B cell (primary cell): ENCODE data around the gene SLC4A8. TPM values are rescaled to one million over a fixed set of nuclear protein-coding genes. Genes with fewer than 3 reads are reported as not detected.

Experiments
- ATAC-seq: fragments of 200-7000 bp; cut with Tn5 transposase; one replicate; pipeline ENCODE4 v1.10.0; 2021; ENCODE audit warnings: low read depth, mild to moderate bottlenecking, moderate number of reproducible peaks, moderate library complexity
- CTCF ChIA-PET: fragments of 350-600 bp; sonication (Branson Sonifier 250); formaldehyde crosslinking; loops from one replicate; lab custom pipeline; 2021; ENCODE audit warnings: antibody characterized with exemption, inconsistent platforms; lab: Charles Lee
- POLR2A ChIA-PET: fragments of 350-600 bp; sonication (Branson Sonifier 250); formaldehyde crosslinking; loops from one replicate; lab custom pipeline; 2021; ENCODE audit warnings: antibody characterized with exemption; lab: Charles Lee
- DNase-seq: peaks from one replicate; pipeline ENCODE4 v3.0.0; 2013
- H2AFZ ChIP-seq: 2 replicates; pipeline ENCODE4 v1.6.1; 2012; ENCODE audit warnings: mild to moderate bottlenecking, low read depth, low read length; ENCODE audit not compliant: insufficient read depth, poor library complexity, severe bottlenecking
- H3K27ac ChIP-seq, 2 donors: 1 replicate in 1 of 2; 2 replicates in 1 of 2; pipeline ENCODE4 v1.5.1; 2012 to 2013; ENCODE audit warnings: low read length in 2 of 2, mild to moderate bottlenecking in 2 of 2, moderate library complexity in 1 of 2
- H3K27me3 ChIP-seq, 4 experiments: fragments of 200-600 bp in 1 of 4; sonication (generic) in 1 of 4; replicated peaks in 1 of 4; 1 replicate in 2 of 4; 2 replicates in 2 of 4; pipeline versions ENCODE4 v1.6.1 to v1.7.0; 2013 to 2016; ENCODE audit warnings: low read length in 3 of 4, mild to moderate bottlenecking in 2 of 4, mixed read lengths in 1 of 4, moderate library complexity in 1 of 4; ENCODE audit not compliant: insufficient read depth in 4 of 4, control insufficient read depth in 3 of 4; ENCODE audit errors: control extremely low read depth in 1 of 4
- H3K36me3 ChIP-seq, 2 experiments: replicated peaks in 1 of 2; 1 replicate in 1 of 2; 2 replicates in 1 of 2; pipeline versions ENCODE4 v1.6.1 to v1.7.1; 2013; ENCODE audit warnings: low read length in 1 of 2; ENCODE audit not compliant: insufficient read depth in 2 of 2, control insufficient read depth in 1 of 2; ENCODE audit errors: control extremely low read depth in 1 of 2, extremely low read depth in 1 of 2
- H3K4me1 ChIP-seq, 2 donors: fragments of 200-600 bp in 1 of 2; sonication (generic) in 1 of 2; 1 replicate in 1 of 2; 2 replicates in 1 of 2; pipeline versions ENCODE4 v1.5.1 to v1.6.1; 2013 to 2017; ENCODE audit warnings: low read length in 2 of 2; ENCODE audit not compliant: control insufficient read depth in 2 of 2, insufficient read depth in 2 of 2
- H3K4me2 ChIP-seq: replicated peaks from 2 replicates; pipeline ENCODE3; 2012; ENCODE audit warnings: mild to moderate bottlenecking, low read depth, low read length; ENCODE audit not compliant: poor library complexity, severe bottlenecking
- H3K4me3 ChIP-seq, 5 experiments: fragments of 200-600 bp in 1 of 5; sonication (generic) in 1 of 5; 1 replicate in 3 of 5; 2 replicates in 2 of 5; pipeline versions ENCODE4 v1.5.1 to v1.7.0; 2011 to 2016; ENCODE audit warnings: low read length in 4 of 5, mild to moderate bottlenecking in 4 of 5, low read depth in 2 of 5, control low read depth in 1 of 5, moderate library complexity in 1 of 5; ENCODE audit not compliant: insufficient read depth in 1 of 5; ENCODE audit errors: control extremely low read depth in 1 of 5, extremely low read depth in 1 of 5
- H3K79me2 ChIP-seq: fragments of 200-600 bp; sonication (generic); one replicate; pipeline ENCODE4 v1.6.0; 2016; ENCODE audit warnings: low read length; ENCODE audit not compliant: control insufficient read depth, insufficient read depth
- H3K9ac ChIP-seq: fragments of 200-600 bp; sonication (generic); 2 replicates; pipeline ENCODE4 v1.6.1; 2017; ENCODE audit warnings: mild to moderate bottlenecking, low read length, moderate library complexity
- H3K9me3 ChIP-seq, 3 donors: one replicate each; pipeline versions ENCODE4 v1.6.1 to v1.7.1; 2013; ENCODE audit warnings: low read length in 2 of 3; ENCODE audit not compliant: control insufficient read depth in 2 of 3, insufficient read depth in 1 of 3; ENCODE audit errors: control extremely low read depth in 1 of 3
- H4K20me1 ChIP-seq: 2 replicates; pipeline ENCODE4 v1.6.0; 2012; ENCODE audit warnings: mild to moderate bottlenecking, low read length; ENCODE audit not compliant: insufficient read depth, control insufficient read depth, poor library complexity, severe bottlenecking
- H3K27ac Mint-ChIP-seq: one replicate; pipeline ENCODE4 v1.8.0; 2021; ENCODE audit warnings: mixed read lengths
- H3K27me3 Mint-ChIP-seq: one replicate; pipeline ENCODE4 v1.8.0; 2021; ENCODE audit warnings: mixed read lengths
- H3K4me1 Mint-ChIP-seq: one replicate; pipeline ENCODE4 v1.8.0; 2021; ENCODE audit warnings: mixed read lengths
- H3K4me3 Mint-ChIP-seq: one replicate; pipeline ENCODE4 v1.8.0; 2021; ENCODE audit warnings: mixed read lengths
- H3K9me3 Mint-ChIP-seq: one replicate; pipeline ENCODE4 v1.8.0; 2022; ENCODE audit warnings: mixed read lengths; ENCODE audit not compliant: insufficient read depth
- EZH2 ChIP-seq: IDR thresholded peaks from 2 replicates; pipeline ENCODE4 v1.6.1; 2012; ENCODE audit warnings: borderline replicate concordance, low read depth, mild to moderate bottlenecking, moderate library complexity, low read length; ENCODE audit not compliant: insufficient read depth, poor library complexity, severe bottlenecking
- WGBS: methylation state at CpG from one replicate; pipeline ENCODE4 v1.1.5; 2013; ENCODE audit warnings: missing lambda C conversion rate; ENCODE audit not compliant: insufficient coverage; 5-methylcytosine and 5-hydroxymethylcytosine counted together
- intact Hi-C: fragments of 100-400 bp; cut with micrococcal nuclease; formaldehyde crosslinking; loops from one replicate; pipeline ENCODE4 v1.10.0; 2022
- polyA plus RNA-seq: library from polyadenylated mRNA; depleted of rRNA; stranded (reverse); fragments of >200 nt; gene quantifications from 2 replicates; pipeline ENCODE4 v1.2.3, GENCODE V29; 2012
- total RNA-seq, 2 donors: library from RNA; stranded (reverse); fragments of 120-200 nt in 1 of 2; gene quantifications; 1 replicate in 1 of 2; 2 replicates in 1 of 2; pipeline versions ENCODE4 v1.2.3 to v1.2.4, GENCODE V29; 2013 to 2022
- TF ChIP-seq, protein P1 (sequence below): fragments of 200-600 bp; IDR thresholded peaks from one replicate; pipeline ENCODE4 v1.8.0; 2022; ENCODE audit warnings: antibody characterized with exemption, mild to moderate bottlenecking

Gene SLC4A8
- total and polyA plus RNA-seq, 2 donors (not counting 1 experiment from before 2014, with no cell fraction given), result 3.1 to 3.2 TPM

DNA sequence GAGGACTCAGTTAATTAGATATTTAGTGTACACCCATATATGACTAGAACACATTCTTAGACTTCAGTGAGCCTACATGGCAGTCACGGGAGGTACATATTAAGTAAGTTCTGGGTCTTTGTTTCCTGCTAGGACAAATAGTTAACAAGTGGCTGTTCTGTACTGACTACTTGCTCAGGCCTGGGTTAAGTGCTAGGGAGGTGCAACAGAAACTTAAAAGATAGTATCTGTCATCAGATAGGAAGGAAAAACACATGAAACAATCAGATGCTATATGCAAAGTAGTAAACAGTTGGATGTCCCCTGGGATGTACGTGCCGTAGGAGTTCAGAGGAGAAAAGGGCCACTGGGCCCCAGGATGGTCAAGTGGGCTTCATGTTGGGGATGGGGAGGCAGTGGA lies 59.5 kb downstream of the SLC4A8 start:
- Histone ChIP-seq H2AFZ (no peak overlapping the region), H3K79me2 (no peaks in the 10 kb centered on the region), H3K9ac (no peak overlapping the region), H3K9me3 (no peaks in the 10 kb centered on the region), H3K4me3 (no peak overlapping the region), H3K27me3 (no peaks in the 10 kb centered on the region), H3K27ac (no peak overlapping the region), H3K4me1 (peaks cover 15 to 18% of the 10 kb centered on the region in 2 donors), H4K20me1 (no peaks in the 10 kb centered on the region), H3K36me3 (no peaks in the 10 kb centered on the region), H3K4me2 (no peak overlapping the region)
- H3K9me3 Mint-ChIP-seq, result no peaks in the 10 kb centered on the region
- peaks cover 32% of the 10 kb centered on the region for H3K4me1 Mint-ChIP-seq
- no peak for TF ChIP-seq EZH2
- POLR2A ChIA-PET, result no interaction called here
- ATAC-seq (no peak), DNase-seq (no peak)
- CTCF ChIA-PET, result no interaction called here
- H3K4me3 Mint-ChIP-seq, result no peak overlapping the region
- H3K27ac Mint-ChIP-seq, result no peak overlapping the region
- intact Hi-C loops, result no loop called here
- no CpG with 5 or more reads among the region's 3 CpGs for WGBS
- H3K27me3 Mint-ChIP-seq, result no peaks in the 10 kb centered on the region

DNA sequence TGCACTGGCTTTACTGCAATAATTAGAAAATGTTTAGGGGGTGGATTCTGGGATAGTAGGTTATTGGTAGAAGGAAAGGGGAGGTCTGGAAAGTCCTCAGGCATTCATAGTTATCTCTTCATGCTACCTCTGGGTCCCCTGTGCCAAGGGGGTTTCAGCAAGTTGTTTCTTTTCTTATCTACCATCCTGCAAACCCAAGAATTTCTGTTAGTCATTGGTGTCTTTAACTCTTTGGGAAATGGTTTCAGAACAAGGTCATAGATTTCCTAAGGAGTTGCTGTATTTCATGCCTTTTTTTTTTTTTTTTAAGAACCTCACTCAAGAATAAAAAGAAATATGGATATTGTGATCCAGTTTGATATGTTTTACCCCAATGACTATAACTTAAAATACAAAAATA lies 63.6 kb downstream of the SLC4A8 start:
- ATAC-seq, result no peak
- no peaks in the 10 kb centered on the region for H3K27me3 Mint-ChIP-seq
- H4K20me1 ChIP-seq, result no peaks in the 10 kb centered on the region

More for the DNA sequence above, 63.6 kb downstream of the SLC4A8 start:
- POLR2A ChIA-PET, result no interaction called here
- no peak overlapping the region for H2AFZ ChIP-seq
- no peak for DNase-seq
- H3K4me1 ChIP-seq, result no peaks in the 10 kb centered on the region
- TF ChIP-seq, protein P1, sequence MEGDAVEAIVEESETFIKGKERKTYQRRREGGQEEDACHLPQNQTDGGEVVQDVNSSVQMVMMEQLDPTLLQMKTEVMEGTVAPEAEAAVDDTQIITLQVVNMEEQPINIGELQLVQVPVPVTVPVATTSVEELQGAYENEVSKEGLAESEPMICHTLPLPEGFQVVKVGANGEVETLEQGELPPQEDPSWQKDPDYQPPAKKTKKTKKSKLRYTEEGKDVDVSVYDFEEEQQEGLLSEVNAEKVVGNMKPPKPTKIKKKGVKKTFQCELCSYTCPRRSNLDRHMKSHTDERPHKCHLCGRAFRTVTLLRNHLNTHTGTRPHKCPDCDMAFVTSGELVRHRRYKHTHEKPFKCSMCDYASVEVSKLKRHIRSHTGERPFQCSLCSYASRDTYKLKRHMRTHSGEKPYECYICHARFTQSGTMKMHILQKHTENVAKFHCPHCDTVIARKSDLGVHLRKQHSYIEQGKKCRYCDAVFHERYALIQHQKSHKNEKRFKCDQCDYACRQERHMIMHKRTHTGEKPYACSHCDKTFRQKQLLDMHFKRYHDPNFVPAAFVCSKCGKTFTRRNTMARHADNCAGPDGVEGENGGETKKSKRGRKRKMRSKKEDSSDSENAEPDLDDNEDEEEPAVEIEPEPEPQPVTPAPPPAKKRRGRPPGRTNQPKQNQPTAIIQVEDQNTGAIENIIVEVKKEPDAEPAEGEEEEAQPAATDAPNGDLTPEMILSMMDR, result no peak
- no peak for TF ChIP-seq EZH2
- H3K4me3 ChIP-seq, result no peak overlapping the region
- Mint-ChIP-seq H3K4me3 (no peak overlapping the region), H3K4me1 (peaks cover 8% of the 10 kb centered on the region), H3K27ac (no peak overlapping the region), H3K9me3 (no peaks in the 10 kb centered on the region)
- no peaks in the 10 kb centered on the region for H3K36me3 ChIP-seq
- H3K9me3 ChIP-seq, result no peaks in the 10 kb centered on the region
- H3K79me2 ChIP-seq, result no peaks in the 10 kb centered on the region
- H3K9ac ChIP-seq, result no peak overlapping the region
- no peak overlapping the region for H3K27ac ChIP-seq
- intact Hi-C loops, result no loop called here
- no peaks in the 10 kb centered on the region for H3K27me3 ChIP-seq
- CTCF ChIA-PET, result no interaction called here
- no peak overlapping the region for H3K4me2 ChIP-seq
